ENCODE results near the gene RNF25. TPM values are rescaled to one million over a fixed set of nuclear protein-coding genes. Genes with fewer than 3 reads are reported as not detected.

The RNF25 gene
- total and polyA plus RNA-seq, 2 experiments from 2014 or later, result 18.3 to 22.2 TPM

GRCh38 chr2:218680061-218680460 is 8.3 kb upstream of the RNF25 start:
- no peaks in the 10 kb centered on the region for H3K9me3 Mint-ChIP-seq
- H3K4me1 Mint-ChIP-seq, result no peaks in the 10 kb centered on the region
- no peaks in the 10 kb centered on the region for H3K27me3 Mint-ChIP-seq (ENCODE audit: insufficient read depth, low read depth, poor library complexity)
- TF ChIP-seq ZNF331 (CRISPR knock-in tag; IDR thresholded peaks at IDR 0.05; ENCODE audit: low read depth) (no peak), NANOG (IDR thresholded peaks at IDR 0.05; ENCODE audit: borderline replicate concordance) (no peak), ZNF114 (CRISPR knock-in tag; IDR thresholded peaks at IDR 0.05) (no peak), CREB1 (CRISPR knock-in tag; IDR thresholded peaks at IDR 0.05; ENCODE audit: low read depth) (no peak), STAT1 (IDR thresholded peaks at IDR 0.05; ENCODE audit: unreplicated experiment) (no peak), POLR2AphosphoS5 (IDR thresholded peaks at IDR 0.05; ENCODE audit: low read depth) (no peak), ZNF462 (CRISPR knock-in tag; IDR thresholded peaks at IDR 0.05) (no peak), EZH2phosphoT487 (IDR thresholded peaks at IDR 0.05; ENCODE audit: unreplicated experiment) (no peak)
- TF ChIP-seq, protein P1, sequence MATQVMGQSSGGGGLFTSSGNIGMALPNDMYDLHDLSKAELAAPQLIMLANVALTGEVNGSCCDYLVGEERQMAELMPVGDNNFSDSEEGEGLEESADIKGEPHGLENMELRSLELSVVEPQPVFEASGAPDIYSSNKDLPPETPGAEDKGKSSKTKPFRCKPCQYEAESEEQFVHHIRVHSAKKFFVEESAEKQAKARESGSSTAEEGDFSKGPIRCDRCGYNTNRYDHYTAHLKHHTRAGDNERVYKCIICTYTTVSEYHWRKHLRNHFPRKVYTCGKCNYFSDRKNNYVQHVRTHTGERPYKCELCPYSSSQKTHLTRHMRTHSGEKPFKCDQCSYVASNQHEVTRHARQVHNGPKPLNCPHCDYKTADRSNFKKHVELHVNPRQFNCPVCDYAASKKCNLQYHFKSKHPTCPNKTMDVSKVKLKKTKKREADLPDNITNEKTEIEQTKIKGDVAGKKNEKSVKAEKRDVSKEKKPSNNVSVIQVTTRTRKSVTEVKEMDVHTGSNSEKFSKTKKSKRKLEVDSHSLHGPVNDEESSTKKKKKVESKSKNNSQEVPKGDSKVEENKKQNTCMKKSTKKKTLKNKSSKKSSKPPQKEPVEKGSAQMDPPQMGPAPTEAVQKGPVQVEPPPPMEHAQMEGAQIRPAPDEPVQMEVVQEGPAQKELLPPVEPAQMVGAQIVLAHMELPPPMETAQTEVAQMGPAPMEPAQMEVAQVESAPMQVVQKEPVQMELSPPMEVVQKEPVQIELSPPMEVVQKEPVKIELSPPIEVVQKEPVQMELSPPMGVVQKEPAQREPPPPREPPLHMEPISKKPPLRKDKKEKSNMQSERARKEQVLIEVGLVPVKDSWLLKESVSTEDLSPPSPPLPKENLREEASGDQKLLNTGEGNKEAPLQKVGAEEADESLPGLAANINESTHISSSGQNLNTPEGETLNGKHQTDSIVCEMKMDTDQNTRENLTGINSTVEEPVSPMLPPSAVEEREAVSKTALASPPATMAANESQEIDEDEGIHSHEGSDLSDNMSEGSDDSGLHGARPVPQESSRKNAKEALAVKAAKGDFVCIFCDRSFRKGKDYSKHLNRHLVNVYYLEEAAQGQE (IDR thresholded peaks at IDR 0.05; ENCODE audit: unreplicated experiment), result no peak
- TF ChIP-seq, protein P2, sequence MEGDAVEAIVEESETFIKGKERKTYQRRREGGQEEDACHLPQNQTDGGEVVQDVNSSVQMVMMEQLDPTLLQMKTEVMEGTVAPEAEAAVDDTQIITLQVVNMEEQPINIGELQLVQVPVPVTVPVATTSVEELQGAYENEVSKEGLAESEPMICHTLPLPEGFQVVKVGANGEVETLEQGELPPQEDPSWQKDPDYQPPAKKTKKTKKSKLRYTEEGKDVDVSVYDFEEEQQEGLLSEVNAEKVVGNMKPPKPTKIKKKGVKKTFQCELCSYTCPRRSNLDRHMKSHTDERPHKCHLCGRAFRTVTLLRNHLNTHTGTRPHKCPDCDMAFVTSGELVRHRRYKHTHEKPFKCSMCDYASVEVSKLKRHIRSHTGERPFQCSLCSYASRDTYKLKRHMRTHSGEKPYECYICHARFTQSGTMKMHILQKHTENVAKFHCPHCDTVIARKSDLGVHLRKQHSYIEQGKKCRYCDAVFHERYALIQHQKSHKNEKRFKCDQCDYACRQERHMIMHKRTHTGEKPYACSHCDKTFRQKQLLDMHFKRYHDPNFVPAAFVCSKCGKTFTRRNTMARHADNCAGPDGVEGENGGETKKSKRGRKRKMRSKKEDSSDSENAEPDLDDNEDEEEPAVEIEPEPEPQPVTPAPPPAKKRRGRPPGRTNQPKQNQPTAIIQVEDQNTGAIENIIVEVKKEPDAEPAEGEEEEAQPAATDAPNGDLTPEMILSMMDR (conservative IDR thresholded peaks at IDR 0.05; ENCODE audit: low read depth in 2 of 2), result no peak
- TF ChIP-seq, protein P3, sequence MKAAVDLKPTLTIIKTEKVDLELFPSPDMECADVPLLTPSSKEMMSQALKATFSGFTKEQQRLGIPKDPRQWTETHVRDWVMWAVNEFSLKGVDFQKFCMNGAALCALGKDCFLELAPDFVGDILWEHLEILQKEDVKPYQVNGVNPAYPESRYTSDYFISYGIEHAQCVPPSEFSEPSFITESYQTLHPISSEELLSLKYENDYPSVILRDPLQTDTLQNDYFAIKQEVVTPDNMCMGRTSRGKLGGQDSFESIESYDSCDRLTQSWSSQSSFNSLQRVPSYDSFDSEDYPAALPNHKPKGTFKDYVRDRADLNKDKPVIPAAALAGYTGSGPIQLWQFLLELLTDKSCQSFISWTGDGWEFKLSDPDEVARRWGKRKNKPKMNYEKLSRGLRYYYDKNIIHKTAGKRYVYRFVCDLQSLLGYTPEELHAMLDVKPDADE (IDR thresholded peaks at IDR 0.05), result no peak
- Histone ChIP-seq H4K20me1 (replicated peaks; ENCODE audit: insufficient read depth) (no peaks in the 10 kb centered on the region), H3K27me3 (ENCODE audit: insufficient read depth) (no peaks in the 10 kb centered on the region), H3K4me1 (ENCODE audit: insufficient read depth) (no peaks in the 10 kb centered on the region), H3K4me2 (no peak overlapping the region), H3K27ac (ENCODE audit: low read depth) (no peak overlapping the region), H3F3A (replicated peaks; ENCODE audit: low read depth) (no peaks in the 10 kb centered on the region), H3K36me3 (ENCODE audit: insufficient read depth) (peaks cover 19% of the 10 kb centered on the region; the same call in 1 of the 2 replicates), H3K4me3 (no peak overlapping the region), H2AFZ (no peak overlapping the region), H3K9me2 (ENCODE audit: insufficient read depth) (no peaks in the 10 kb centered on the region), H3K79me2 (replicated peaks; ENCODE audit: insufficient read depth) (no peaks in the 10 kb centered on the region)
- no peak for DNase-seq (ENCODE audit: low spot score)
- H3K4me3 Mint-ChIP-seq, result no peak overlapping the region
- no peak overlapping the region for H3K27ac Mint-ChIP-seq
- ATAC-seq, result no peak
- H3K36me3 Mint-ChIP-seq (ENCODE audit: low read depth), result peaks cover 41% of the 10 kb centered on the region

Data from GM23338 (cell line).